HG02852 (cell line): Measurements from ENCODE around the gene SLC35A3.
"Not testable (repeated sequence)": the region's sequence is repeated elsewhere in the genome, so short reads cannot be mapped to it uniquely, and the experiment has no call there.

Experiments
- ATAC-seq: cut with Tn5 transposase; IDR thresholded peaks from one replicate; pipeline ENCODE4 v1.9.1; 2021; ENCODE audit warnings: mild to moderate bottlenecking, moderate library complexity; ENCODE audit not compliant: unreplicated experiment

Gene SLC35A3

DNA sequence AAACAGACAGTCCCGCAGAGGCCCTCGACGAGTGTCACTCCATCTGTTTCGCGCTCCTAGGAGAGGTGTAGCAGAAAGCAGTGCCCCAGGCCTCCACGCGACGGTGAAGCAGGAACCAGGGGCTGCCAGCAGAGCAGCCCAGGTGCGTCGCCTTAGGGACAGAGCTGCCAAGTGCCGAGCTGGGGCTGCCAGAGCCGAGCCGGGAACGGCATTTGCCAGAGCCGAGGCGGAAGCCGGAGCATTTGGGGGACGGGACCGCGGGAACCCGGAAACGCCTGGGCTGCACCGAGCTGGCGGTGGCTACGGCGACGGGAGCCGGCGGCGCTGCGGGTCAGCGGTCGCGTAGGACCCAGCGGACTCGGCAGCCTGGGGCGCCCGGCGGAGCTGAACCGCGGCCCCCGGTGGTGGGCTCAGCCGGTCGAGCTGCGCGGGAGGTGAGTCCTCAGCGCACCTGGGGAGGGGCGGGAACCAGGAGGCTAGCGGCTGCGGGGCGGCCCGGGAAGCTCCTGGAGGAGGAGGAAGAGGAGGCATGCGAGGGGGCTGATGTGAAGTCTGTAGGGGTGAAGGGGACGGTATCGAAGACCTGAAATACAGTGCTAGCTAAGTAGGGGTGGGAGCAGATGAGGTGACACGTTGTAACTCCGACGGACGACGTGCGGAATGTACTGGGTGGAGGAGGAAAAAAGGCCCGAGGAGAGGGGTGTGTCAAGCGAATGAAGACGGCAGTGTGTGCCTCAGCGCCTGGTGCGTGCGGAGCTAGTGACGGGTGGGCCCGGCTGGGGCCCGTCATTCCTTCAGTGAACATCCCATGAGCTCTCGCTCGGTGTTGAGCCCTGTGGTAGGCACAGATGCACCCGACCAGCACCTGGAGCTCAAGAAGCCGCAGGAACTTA is at the start of gene SLC35A3:
Gene SLC35A3 (plus strand): TSS at position 268 of the 893 bp plus-strand sequence. CDS start 23,559 bp downstream, outside the sequence.
- ATAC-seq = peak; percentile 93

DNA sequence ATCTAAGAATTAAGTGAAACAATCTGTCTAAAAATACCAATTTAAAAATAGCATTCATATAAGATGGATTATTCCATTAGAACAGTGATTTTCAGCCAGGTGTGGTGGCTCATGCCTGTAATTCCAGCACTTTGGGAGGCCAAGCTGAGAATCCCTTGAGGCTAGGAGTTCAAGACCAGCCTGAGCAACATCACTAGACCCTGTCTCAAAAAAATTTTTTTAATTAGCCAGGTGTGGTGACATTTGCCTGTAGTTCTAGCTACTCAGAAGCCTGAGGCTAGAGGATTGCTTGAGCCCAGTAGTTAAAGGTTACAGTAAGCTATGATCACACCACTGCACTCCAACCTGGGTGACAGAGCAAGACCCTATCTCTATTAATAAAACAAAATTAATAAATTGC is 35.0 kb upstream of the SLC35A3 start:
- ATAC-seq = no peak

DNA sequence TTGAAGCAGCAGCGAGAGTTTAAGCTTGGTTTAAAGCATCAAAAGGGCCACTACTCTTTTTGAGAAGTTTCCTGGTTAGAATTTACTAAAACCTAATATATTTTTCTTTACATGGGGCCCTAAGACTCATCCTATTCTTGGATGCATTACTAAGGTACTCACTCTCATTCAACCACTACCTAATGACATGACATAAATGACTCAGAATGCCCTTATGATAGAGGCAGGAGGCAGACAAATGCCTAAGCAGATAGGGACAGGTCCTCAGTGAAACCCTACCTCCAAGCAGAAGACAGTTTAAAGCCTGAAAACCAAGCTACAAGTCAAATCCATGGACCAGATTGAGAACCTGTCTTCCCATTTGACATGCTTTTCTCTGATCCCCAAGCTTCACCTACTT is 34.3 kb upstream of the SLC35A3 start:
- ATAC-seq = no peak

DNA sequence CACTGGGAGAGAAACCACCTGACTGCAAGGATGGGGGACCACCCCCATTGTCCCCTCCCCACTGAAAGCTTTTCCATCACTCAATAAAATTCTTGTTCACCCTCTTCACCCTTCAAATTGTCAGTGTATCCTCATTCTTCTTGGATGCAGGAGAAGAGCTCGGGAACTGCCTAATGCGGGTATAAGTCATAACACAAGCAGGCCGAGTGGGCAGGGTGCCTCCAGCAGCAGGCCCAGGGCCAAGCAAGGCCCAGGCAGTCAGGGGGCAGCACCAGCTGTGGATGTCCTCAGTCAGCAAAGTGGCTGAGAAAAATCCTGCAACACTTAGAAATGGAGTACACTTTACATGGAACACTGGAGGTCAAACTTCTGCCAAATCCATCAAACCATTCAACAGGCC is 33.7 kb upstream of the SLC35A3 start:
- ATAC-seq = no peak

DNA sequence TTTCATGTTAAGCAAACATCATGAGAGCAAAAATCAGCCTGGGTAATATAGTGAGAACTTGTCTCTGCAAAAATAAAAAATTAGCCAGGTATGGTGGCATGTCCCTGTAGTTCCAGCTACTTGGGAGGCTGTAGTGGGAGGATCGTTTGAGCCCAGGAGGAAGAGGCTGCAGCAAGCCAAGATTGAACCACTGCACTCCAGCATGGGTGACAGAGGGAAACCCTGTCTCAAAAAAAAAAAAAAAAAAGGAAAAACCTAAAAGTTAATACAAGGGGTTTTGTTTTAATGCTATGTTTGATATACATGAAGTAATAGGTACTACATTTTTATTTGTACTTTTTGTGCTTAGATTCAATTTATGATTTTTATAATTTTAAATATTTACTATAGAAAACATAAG is 27.1 kb upstream of the SLC35A3 start:
- ATAC-seq = no peak

DNA sequence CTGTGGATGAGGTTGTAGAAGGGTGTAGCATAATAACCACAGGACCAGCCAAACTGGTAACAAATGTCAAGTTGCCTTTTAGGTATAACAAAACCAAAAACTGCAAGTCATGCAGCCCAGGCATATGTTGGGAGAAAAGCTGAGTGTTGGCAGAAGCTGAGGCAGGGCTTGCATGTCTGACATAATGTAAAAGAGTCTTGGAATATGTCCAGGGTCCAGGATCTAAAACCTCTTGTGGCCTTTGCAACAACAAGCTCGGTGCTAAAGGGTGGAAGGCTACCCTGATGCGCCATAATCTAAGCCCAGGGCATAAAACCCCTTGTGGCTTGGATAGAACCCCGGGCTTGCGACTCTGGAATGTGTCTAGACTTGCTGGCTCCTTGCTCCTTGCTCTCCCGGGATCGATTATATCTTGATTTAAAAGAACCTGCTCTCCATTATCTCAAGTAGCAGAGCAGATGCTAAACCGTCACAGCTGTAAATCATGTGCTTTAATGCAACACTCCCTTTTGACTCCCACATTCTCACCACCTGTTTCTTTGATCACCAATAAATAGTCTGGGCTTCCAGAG is 26.5 kb upstream of the SLC35A3 start:
- ATAC-seq = no peak

DNA sequence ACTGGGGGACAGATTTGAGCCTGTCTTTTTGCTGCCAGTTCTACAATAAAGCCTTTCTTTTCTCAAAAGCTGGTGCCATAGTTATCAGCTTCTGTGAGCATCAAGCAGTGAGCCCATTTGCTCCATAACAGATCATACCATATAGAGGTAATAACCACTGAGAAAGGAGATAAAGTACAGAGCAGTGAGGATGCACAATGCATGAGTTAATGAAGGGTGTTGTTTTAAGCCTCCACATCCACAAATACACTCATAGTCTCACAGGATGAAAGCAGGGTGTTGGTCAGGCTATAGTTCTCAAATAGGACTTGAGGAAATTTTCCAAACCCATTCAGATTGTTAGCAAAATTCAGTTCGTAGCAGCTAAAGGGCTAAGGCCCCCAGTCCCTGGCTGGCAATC is 25.6 kb upstream of the SLC35A3 start:
- ATAC-seq = no peak

DNA sequence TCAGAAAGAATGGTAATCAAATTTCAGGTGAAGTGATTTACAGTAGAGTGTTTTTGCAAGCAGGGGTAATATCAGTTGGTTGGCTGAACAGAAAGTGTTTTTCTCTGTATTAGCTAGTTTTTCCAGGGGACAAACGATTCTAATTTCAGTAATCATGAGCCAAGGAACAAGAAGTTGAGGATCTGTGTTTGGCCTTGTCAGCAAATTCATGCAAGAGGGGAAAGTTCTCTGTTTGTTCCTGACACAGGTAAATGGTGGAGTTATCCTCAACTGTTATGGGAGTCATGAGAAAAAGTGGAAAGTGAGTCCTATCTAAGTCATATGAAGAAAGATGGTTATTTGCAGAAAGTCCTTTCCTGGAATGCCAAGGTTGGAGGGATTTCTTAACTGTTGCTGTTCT is 24.6 kb upstream of the SLC35A3 start:
- ATAC-seq = no peak

DNA sequence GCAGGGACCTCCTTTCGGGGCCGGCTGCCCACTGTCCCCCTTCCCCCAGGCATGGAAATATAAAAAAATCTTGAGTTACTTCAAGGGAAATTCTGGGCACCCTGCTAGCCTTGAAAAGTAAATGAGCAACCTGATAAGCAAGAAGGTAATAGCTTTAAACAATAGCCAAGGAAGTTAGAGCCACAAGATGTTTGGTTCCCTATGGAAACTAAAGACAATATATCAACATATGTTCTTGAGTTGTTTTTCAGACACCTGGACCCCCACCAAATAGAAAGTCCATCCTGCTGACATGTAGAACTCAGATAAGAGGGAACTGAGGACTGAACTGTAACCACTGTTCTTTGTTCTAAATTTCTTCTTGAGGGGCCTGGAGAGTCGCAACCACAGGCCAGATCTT is 19.3 kb upstream of the SLC35A3 start:
- ATAC-seq = no peak

DNA sequence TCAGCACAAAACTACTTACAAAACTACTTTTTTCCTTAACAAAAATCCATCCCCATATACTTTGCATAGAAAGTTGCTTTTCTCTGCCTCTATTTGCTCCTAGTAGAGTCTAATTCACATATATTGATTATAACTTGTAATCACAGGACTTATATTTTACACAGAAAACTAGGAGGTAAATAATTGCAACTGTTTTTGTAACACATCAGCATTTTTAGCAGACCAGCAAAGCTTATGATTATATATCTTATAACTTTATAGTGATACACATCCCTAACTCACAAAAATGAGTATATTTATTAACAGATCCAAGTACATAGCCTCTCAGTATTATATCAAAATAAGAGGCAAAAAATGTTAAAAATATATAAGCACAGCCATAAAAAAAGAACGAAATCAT is 17.3 kb upstream of the SLC35A3 start:
- ATAC-seq = no peak

DNA sequence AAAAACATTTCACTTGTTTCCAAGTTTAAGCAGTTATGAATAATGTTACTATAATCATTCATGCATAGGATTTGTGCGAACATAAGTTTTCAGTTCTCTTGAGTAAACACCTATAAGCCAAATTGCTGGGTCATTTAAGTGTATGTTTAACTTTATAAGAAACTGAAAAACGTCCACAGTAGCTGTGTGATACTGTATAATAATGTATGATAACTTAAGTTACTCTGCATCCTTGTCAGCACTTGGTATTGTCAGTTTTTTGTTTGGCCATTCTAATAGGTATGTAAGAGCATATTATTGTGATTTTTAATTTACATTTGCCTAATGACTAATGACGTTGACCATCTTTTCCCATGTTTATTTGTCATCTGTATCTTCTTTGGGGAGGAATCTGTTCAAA is 14.4 kb upstream of the SLC35A3 start:
- no peak for ATAC-seq

DNA sequence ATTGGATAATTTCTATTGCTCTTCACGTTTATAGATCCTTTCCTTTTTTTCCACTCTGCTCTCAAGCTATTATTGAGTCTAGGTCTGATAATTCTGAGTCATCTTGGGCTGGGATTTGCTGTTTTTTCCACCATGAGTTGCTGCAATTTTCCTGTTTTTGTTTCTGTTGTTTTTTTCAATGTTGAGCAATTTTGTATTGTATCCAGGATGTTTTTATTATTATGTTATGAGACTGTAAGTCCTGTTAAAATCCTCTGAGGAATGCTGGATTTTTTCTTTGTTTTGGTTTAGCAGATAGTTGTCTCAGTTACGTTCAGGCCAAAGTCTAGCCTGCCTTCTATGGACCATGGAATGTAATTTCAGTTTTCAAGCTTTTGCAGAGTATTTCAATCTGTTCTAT is 13.0 kb upstream of the SLC35A3 start:
- ATAC-seq = no peak

DNA sequence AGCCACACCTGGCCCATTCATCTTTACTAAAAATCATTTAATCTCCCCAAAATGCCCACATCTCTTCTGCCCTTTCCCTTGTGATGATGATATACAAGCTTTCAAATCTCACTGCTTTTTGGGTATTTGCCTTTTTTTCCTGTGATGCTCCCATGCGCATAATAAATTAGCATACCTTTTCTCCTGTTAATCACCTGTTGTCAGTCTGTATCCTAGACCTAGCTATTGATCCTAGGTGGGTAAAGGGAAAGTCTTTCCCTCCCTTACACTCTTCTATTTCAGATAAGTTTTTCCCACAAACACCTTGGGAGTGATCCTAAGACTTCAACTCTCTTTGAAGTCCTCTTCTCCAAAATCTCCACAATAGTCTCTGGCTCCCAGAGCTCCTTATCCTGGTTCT is 12.0 kb upstream of the SLC35A3 start:
- ATAC-seq = no peak

DNA sequence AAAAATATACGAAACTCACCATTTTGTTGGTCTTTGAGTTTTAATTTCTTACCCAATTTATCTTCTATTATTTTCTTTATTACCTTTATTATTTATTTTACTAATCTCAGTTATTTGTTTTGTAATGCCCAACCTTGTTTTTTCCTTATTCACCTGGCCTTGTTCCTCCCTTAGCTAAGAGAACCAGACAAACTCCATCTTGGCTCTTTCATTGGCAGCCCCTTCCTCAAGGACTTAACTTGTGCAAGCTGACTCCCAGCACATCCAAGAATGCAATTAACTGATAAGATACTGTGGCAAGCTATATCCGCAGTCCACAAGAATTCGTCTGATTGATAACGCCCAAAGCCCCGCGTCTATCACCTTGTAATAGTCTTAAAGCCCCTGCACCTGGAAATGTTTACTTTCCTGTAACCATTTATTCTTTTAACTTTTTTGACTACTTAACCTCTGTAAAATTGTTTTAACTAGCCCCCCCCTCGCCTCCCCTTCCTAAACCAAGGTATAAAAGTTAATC is 10.5 kb upstream of the SLC35A3 start:
- not testable (repeated sequence) for ATAC-seq

DNA sequence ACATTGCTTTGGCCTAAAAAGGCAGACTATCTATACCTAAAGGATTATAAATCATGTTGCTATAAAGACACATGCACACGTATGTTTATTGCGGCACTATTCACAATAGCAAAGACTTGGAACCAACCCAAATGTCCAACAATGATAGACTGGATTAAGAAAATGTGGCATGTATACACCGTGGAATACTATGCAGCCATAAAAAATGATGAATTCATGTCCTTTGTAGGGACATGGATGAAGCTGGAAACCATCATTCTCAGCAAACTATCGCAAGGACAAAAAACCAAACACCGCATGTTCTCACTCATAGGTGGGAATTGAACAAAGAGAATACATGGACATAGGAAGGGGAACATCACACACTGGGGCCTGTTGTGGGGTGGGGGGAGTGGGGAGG is 9.5 kb upstream of the SLC35A3 start:
- ATAC-seq = not testable (repeated sequence)

DNA sequence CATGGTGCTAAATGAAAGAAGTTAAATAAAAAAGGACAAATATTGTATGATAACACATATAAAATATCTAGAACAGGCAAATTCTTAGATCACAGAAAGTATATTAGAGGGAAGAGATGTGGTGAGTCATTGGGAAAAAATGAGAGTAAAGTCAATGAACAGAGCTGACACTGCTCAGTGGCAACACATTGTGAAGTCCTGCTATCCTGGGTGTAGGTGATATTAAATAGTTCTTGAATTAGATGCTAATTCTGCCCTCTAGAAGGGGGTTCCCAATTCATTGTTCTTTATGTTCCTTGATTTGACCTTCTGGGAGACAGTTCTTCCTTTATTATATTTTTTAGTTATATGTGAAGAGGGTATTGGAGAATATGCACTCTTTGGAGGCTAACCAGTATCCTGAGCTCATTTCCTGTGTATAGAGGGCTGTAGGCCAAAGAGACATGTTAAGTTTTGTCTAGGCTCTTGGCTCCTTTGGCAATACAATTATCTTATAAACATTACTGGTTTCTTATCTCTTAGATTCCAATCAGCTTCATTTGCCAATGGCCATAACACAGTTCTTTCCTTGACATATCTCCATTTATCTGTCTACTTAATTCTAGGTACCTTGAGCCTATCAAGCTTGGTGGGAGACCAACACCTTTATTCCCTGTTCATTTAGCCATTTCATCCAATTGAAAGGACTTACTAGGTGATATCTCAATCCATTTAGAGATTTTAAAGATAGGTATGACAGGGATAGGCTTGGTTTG is 6.6 kb upstream of the SLC35A3 start:
- no peak for ATAC-seq

DNA sequence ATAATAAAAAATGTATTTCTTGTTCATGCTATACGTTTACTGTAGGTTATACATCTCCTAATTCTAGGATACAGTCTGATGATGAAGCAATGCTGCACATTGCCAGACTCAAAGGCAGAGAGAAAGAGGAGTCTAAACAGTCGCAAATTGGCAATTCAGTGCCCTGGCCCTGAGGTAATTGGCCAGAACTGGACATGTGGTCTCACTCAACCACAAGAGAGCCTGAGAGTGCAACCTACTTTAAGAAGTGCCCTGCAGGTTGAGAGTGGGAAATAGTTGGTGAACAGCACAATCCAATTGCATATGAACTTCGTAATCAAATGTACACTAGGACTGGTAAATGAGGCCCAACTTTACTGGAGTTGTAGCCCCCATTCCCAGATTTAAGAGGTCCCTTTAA is 5.0 kb upstream of the SLC35A3 start:
- ATAC-seq = no peak

DNA sequence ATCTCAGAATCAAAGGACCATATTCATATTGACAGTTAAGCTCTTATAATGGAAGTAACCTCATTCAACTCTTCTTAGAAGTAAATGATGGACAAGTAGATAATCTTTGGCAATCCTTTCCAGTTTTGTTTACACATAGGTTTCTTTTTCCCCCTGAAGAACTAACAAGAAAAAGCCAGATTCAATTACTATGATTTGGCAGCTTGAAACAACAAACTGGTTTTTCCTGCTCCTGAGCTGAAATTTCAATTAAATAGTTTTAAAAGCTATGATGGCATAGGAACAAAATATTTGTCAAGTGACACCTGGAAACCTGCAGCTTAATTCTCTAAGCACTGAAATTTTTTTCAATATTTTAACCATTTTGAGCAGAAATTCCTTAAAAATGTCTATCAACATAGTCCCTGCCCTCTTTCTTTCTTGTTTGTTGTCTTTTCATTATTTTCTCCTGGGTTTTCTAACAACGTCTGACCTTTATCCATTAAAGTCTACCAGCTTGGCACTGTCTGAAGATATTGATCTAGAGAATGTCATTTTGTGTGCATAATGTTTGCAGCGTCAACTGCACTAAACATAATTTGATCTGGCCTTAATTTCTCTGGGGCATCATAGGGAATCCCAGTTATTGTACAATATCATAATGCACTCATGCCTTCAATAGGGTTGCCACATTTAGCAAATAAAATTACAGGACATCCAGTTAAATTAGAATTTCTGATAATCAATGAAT is 4.0 kb upstream of the SLC35A3 start:
- ATAC-seq = no peak

DNA sequence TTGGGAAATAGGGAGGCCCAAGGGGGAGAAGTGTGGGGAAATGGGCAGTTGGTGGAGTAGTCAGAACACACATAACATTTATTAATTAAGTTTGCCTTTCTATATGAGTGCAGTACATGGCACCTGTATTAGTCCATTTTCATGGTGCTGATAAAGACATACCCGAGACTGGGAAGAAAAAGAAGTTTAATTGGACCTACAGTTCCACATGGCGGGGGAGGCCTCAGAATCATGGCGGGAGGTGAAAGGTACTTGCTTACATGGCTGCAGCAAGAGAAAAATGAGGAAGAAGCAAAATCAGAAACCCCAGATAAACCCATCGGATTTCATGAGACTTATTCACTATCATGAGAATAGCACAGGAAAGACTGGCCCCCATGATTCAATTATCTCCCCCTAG is 1.6 kb upstream of the SLC35A3 start:
- ATAC-seq = no peak

DNA sequence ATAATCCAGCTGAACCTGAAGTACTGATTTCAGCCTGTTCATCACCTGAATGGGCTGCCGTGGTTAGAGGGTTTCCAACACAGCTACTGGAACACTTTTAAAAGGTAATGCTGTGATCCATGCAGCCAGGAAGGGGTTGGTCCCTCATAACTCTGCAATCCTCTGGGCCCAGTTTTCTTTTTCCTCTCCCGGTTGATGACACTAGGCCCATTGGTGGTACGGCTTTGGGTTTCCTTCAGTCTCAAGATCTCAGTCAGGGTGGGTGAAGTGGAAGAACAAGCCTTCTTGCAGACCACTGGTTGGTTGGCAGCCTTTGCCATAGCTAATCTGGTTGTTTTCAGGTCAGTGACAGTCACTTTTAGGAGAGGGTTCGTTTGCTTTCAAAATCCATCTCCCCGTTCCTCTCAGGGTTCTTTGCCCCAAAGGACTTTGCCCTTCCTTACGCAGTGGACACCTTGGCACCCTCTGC is 502 bp upstream of the SLC35A3 start:
- ATAC-seq = no peak

DNA sequence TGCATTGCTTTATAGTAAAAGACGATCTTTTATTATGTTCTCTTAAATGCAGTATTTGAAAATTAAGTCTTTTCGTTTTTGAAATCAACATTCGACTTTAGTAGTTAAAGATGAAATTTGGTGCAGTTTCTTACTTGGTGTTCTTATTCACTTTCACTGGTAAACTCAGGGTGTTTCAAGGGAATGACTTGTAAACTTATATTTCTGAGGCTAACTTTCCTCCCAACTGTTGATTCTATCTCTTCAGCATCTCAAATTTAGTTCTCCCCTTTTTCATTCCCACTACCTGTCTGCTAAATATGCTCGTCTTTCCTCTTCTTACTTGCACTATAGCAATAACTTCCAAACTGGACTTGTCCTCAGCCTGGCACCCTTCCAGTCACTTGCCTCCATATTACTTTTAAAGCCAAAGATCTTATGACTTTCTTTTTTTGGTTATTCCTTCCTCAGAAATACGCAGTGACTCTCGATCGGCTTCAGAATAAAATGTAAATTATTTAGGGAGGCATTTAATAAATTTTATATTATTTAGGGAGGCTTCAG is 988 bp downstream of the SLC35A3 start:
- no peak for ATAC-seq
